NB4 (cell line): ENCODE results near the gene LHB.
"Not testable (repeated sequence)": the region's sequence is repeated elsewhere in the genome, so short reads cannot be mapped to it uniquely, and the experiment has no call there.

ENCODE experiments used
- DNase-seq: peaks from one replicate; pipeline ENCODE4 v3.0.0; 2010; ENCODE audit warnings: low read depth
- H3K4me3 ChIP-seq: one replicate; pipeline ENCODE4 v1.5.1; 2011; ENCODE audit warnings: mild to moderate bottlenecking, low read depth, low read length, moderate library complexity
- CTCF ChIP-seq: IDR thresholded peaks from one replicate; pipeline ENCODE4 v1.5.1; 2012; ENCODE audit warnings: low read depth, low read length
- MAX ChIP-seq: IDR thresholded peaks from 2 replicates; pipeline ENCODE4 v1.6.1; 2011; ENCODE audit warnings: low read depth, low read length
- MYC ChIP-seq: IDR thresholded peaks from 2 replicates; pipeline ENCODE4 v1.6.1; 2011; ENCODE audit warnings: low read depth, low read length
- POLR2A ChIP-seq: IDR thresholded peaks from 2 replicates; pipeline ENCODE4 v1.6.1; 2011; ENCODE audit warnings: mild to moderate bottlenecking; ENCODE audit not compliant: insufficient read length; ENCODE audit errors: extremely low read depth

Gene LHB

DNA sequence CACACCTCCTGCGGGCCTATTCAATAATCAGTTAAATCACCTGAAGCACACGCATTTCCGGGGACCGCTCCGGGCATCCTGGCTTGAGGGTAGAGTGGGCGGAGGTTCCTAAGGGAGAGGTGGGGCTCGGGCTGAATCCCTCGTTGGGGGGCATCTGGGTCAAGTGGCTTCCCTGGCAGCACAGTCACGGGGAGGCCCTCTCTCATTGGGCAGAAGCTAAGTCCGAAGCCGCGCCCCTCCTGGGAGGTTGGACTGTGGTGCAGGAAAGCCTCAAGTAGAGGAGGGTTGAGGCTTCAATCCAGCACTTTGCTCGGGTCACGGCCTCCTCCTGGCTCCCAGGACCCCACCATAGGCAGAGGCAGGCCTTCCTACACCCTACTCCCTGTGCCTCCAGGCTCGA, 26.7 kb upstream of the LHB start, which contains the start of gene CGB5:
TSS of gene CGB5 (plus strand) at position 301 of the 400 bp plus-strand sequence. CDS start 362 bp downstream, outside the sequence.
- H3K4me3 ChIP-seq, DNase-seq: not testable (repeated sequence)

DNA sequence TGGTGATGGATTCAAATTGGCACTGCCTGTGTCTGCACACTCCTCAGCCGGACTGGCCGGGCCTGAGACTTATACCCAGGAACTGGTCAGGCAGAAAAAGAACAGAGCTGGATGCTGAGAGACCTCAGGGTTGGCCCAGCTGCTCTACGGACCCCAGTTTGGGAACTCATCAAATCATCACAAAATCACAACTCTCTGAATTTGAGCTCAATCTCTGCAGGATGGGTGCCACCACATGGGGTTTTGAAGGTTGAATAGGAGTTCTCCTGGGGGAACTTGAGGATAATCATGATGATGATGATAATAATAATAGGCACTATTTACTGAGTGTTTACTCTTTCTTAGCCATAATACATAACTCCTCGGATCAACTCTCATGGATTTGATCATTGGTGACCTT, 25.8 kb upstream of the LHB start:
- not testable (repeated sequence) for DNase-seq, H3K4me3 ChIP-seq

GRCh38 chr19:49042177-49042576, 25.3 kb upstream of the LHB start:
- TF ChIP-seq POLR2A (no peak), MAX (no peak), CTCF (no peak), MYC (no peak)
- DNase-seq: no peak

GRCh38 chr19:49039736-49040135, 22.8 kb upstream of the LHB start:
- not testable (repeated sequence) for H3K4me3 ChIP-seq, DNase-seq

More at GRCh38 chr19:49042177-49042576, 25.3 kb upstream of the LHB start:
- H3K4me3 ChIP-seq: no peak overlapping the region

GRCh38 chr19:49038557-49039276, 21.8 kb upstream of the LHB start:
- not testable (repeated sequence) for H3K4me3 ChIP-seq, DNase-seq

- DNase-seq, H3K4me3 ChIP-seq: not testable (repeated sequence)
These were observed 21.2 kb upstream of the LHB start for GRCh38 chr19:49038111-49038510.

GRCh38 chr19:49036815-49037214, 19.9 kb upstream of the LHB start, which contains the start of gene CGB1:
Gene CGB1 (minus strand): TSS chr19:49036895. CDS start chr19:49036711, 184 bp downstream.
- not testable (repeated sequence) for H3K4me3 ChIP-seq
- DNase-seq: peak; percentile 45
- TF ChIP-seq CTCF: peak; percentile 67

GRCh38 chr19:49031642-49032301, 14.9 kb upstream of the LHB start, which contains the start of gene CGB2:
Gene CGB2 (plus strand): TSS chr19:49031890. CDS start chr19:49032096, 206 bp downstream.
- DNase-seq: not testable (repeated sequence)

DNA sequence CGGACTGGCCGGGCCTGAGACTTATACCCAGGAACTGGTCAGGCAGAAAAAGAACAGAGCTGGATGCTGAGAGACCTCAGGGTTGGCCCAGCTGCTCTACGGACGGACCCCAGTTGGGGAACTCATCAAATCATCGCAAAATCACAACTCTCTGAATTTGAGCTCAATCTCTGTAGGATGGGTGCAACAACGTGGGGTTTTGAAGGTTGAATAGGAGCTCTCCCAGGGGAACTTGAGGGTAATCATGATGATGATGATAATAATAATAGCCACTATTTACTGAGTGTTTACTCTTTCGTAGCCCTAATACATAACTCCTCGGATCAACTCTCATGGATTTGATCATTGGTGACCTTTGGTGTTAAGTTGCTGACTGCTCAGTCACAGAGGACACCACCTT, 13.4 kb upstream of the LHB start:
- not testable (repeated sequence) for DNase-seq, H3K4me3 ChIP-seq

More at GRCh38 chr19:49031642-49032301, 14.9 kb upstream of the LHB start, which contains the start of gene CGB2:
- peak; percentile 34 for TF ChIP-seq CTCF
- not testable (repeated sequence) for H3K4me3 ChIP-seq

DNA sequence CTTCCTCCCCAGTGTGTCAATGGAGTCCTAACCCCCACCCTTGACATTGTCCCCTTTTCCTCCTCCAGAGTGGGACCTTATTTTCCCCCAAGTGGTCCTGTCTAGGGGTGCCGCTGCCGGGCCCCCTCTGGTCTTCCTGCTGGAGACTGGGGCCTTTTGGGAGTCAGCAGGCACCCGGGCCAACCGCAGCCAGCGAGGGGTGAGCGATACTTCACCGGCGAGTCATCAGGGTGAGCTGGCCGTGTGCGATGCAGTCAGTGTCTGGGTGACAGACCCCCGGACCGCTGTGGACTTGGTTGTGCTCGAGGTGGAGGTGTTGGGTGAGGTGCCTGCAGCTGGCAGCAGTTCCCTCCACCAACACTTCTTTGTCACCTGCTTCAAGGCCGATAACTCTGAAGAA, 12.9 kb upstream of the LHB start:
- not testable (repeated sequence) for H3K4me3 ChIP-seq, DNase-seq

- not testable (repeated sequence) for DNase-seq, H3K4me3 ChIP-seq
These were observed 11.8 kb upstream of the LHB start for GRCh38 chr19:49028686-49029085.

DNA sequence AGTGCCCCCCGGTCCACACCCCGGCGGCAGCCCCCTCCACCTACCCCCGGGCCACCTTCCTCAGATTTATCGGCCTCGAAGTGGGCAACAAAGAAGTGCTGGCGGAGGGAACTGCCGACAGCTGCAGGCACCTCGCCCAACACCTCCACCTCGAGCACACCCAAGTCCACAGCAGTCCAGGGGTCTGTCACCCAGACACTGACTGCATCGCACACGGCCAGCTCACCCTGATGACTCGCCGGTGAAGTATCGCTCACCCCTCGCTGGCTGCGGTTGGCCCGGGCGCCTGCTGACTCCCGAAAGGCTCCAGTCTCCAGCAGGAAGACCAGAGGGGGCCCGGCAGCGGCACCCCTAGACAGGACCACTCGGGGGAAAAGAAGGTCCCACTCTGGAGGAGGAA, 8.7 kb upstream of the LHB start:
- not testable (repeated sequence) for DNase-seq, H3K4me3 ChIP-seq

- DNase-seq, H3K4me3 ChIP-seq: not testable (repeated sequence)
These were observed 8.2 kb upstream of the LHB start for GRCh38 chr19:49025088-49025487.

- not testable (repeated sequence) for DNase-seq, H3K4me3 ChIP-seq
These were observed 7.3 kb upstream of the LHB start, which contains the start of gene CGB3 for GRCh38 chr19:49024233-49024632. Gene CGB3 (minus strand): TSS chr19:49024333. CDS start chr19:49023971, 362 bp downstream.
